WTC11 (cell line): ENCODE measurements around the gene OBP2B. TPM values are rescaled to one million over a fixed set of nuclear protein-coding genes. Genes with fewer than 3 reads are reported as not detected.

Experiments used
- ATAC-seq: fragments of 200-7000 bp; cut with Tn5 transposase; 2 replicates; pipeline ENCODE4 v1.10.0; 2021; ENCODE audit warnings: mild to moderate bottlenecking, moderate library complexity
- CTCF ChIA-PET: fragments of 300-600 bp; sonication (Branson Sonifier 250); formaldehyde crosslinking; loops from one replicate; lab custom pipeline; 2021; ENCODE audit warnings: antibody characterized with exemption; lab: Charles Lee
- POLR2A ChIA-PET: fragments of 350-600 bp; sonication (Branson Sonifier 250); formaldehyde crosslinking; loops from one replicate; lab custom pipeline; 2021; ENCODE audit warnings: antibody characterized with exemption; lab: Charles Lee
- DNase-seq: peaks from one replicate; pipeline ENCODE4 v3.0.0; 2021; ENCODE audit warnings: low spot score
- H3K27ac Mint-ChIP-seq: 2 replicates; pipeline ENCODE4 v1.8.0; 2021; ENCODE audit warnings: mixed read lengths
- H3K27me3 Mint-ChIP-seq: 2 replicates; pipeline ENCODE4 v1.8.0; 2021; ENCODE audit warnings: low read depth, mild to moderate bottlenecking, moderate library complexity, mixed read lengths
- H3K36me3 Mint-ChIP-seq: 2 replicates; pipeline ENCODE4 v1.8.0; 2021; ENCODE audit warnings: mixed read lengths
- H3K4me1 Mint-ChIP-seq: 2 replicates; pipeline ENCODE4 v1.8.0; 2022; ENCODE audit warnings: mixed read lengths
- H3K4me3 Mint-ChIP-seq: 2 replicates; pipeline ENCODE4 v1.8.0; 2021; ENCODE audit warnings: mild to moderate bottlenecking, moderate library complexity, mixed read lengths
- H3K9me3 Mint-ChIP-seq: 2 replicates; pipeline ENCODE4 v1.8.0; 2021; ENCODE audit warnings: mixed read lengths
- ATF2 ChIP-seq: sonication (generic); formaldehyde crosslinking; IDR thresholded peaks from 2 replicates; pipeline ENCODE4 v1.8.1; 2022; ENCODE audit warnings: low read depth, missing genetic modification reagents, borderline replicate concordance
- CBFB ChIP-seq: sonication (generic); formaldehyde crosslinking; IDR thresholded peaks from 2 replicates; pipeline ENCODE4 v1.8.1; 2022; ENCODE audit warnings: mild to moderate bottlenecking, low read depth, missing genetic modification reagents
- E2F5 ChIP-seq: sonication (generic); formaldehyde crosslinking; IDR thresholded peaks from 2 replicates; pipeline ENCODE4 v1.8.1; 2022; ENCODE audit warnings: mild to moderate bottlenecking, moderate library complexity, missing genetic modification reagents
- EMX1 ChIP-seq: fragments of 250-450 bp; sonication (Bioruptor Pico); IDR thresholded peaks from 2 replicates; pipeline ENCODE4 v1.8.0; 2021; ENCODE audit warnings: mild to moderate bottlenecking
- FOXJ3 ChIP-seq: sonication (generic); formaldehyde crosslinking; IDR thresholded peaks from 2 replicates; pipeline ENCODE4 v1.9.0; 2021; ENCODE audit warnings: missing genetic modification reagents, mild to moderate bottlenecking, borderline replicate concordance
- FOXP1 ChIP-seq: sonication (generic); formaldehyde crosslinking; IDR thresholded peaks from 2 replicates; pipeline ENCODE4 v1.8.0; 2022; ENCODE audit warnings: missing genetic modification reagents, mild to moderate bottlenecking, moderate library complexity, borderline replicate concordance
- FOXP4 ChIP-seq: sonication (generic); formaldehyde crosslinking; IDR thresholded peaks from 2 replicates; pipeline ENCODE4 v1.8.0; 2022; ENCODE audit warnings: mild to moderate bottlenecking, missing genetic modification reagents
- GABPB1 ChIP-seq: sonication (generic); formaldehyde crosslinking; IDR thresholded peaks from 2 replicates; pipeline ENCODE4 v1.8.1; 2023; ENCODE audit warnings: mild to moderate bottlenecking, missing genetic modification reagents
- HMGXB4 ChIP-seq: sonication (generic); formaldehyde crosslinking; IDR thresholded peaks from 2 replicates; pipeline ENCODE4 v1.8.1; 2023; ENCODE audit warnings: mild to moderate bottlenecking, moderate library complexity, missing genetic modification reagents
- IRF2 ChIP-seq: sonication (generic); formaldehyde crosslinking; IDR thresholded peaks from 2 replicates; pipeline ENCODE4 v1.8.0; 2022; ENCODE audit warnings: low read depth, missing genetic modification reagents, borderline replicate concordance
- JAZF1 ChIP-seq: fragments of 250-450 bp; sonication (Bioruptor Pico); IDR thresholded peaks from 2 replicates; pipeline ENCODE4 v1.9.0; 2021; ENCODE audit warnings: moderate library complexity, mild to moderate bottlenecking, inconsistent platforms
- MXD4 ChIP-seq: fragments of 250-450 bp; sonication (Bioruptor Pico); IDR thresholded peaks from 2 replicates; pipeline ENCODE4 v1.8.0; 2021; ENCODE audit warnings: mild to moderate bottlenecking, moderate library complexity, borderline replicate concordance
- PRDM15 ChIP-seq: sonication (generic); formaldehyde crosslinking; IDR thresholded peaks from 2 replicates; pipeline ENCODE4 v1.8.0; 2022; ENCODE audit warnings: missing genetic modification reagents
- RELA ChIP-seq: sonication (generic); formaldehyde crosslinking; IDR thresholded peaks from 2 replicates; pipeline ENCODE4 v1.8.1; 2022; ENCODE audit warnings: missing genetic modification reagents, mild to moderate bottlenecking, borderline replicate concordance
- STAT6 ChIP-seq: sonication (generic); formaldehyde crosslinking; conservative IDR thresholded peaks from 2 replicates; pipeline ENCODE4 v1.8.1; 2023; ENCODE audit warnings: mild to moderate bottlenecking, low read depth, missing genetic modification reagents, moderate library complexity
- ZBTB43 ChIP-seq: sonication (generic); formaldehyde crosslinking; IDR thresholded peaks from 2 replicates; pipeline ENCODE4 v1.8.1; 2023; ENCODE audit warnings: mild to moderate bottlenecking, missing genetic modification reagents
- ZMAT4 ChIP-seq: fragments of 250-450 bp; sonication (Bioruptor Pico); IDR thresholded peaks from 2 replicates; pipeline ENCODE4 v1.9.0; 2021; ENCODE audit warnings: mild to moderate bottlenecking
- ZNF138 ChIP-seq: sonication (generic); formaldehyde crosslinking; conservative IDR thresholded peaks from 2 replicates; pipeline ENCODE4 v1.8.1; 2022; ENCODE audit warnings: mild to moderate bottlenecking, moderate library complexity, missing genetic modification reagents
- ZNF232 ChIP-seq: sonication (generic); formaldehyde crosslinking; IDR thresholded peaks from 2 replicates; pipeline ENCODE4 v1.8.0; 2022; ENCODE audit warnings: mild to moderate bottlenecking, missing genetic modification reagents
- ZNF317 ChIP-seq: sonication (generic); formaldehyde crosslinking; IDR thresholded peaks from 2 replicates; pipeline ENCODE4 v1.8.1; 2023; ENCODE audit warnings: low read depth, mild to moderate bottlenecking, moderate library complexity, missing genetic modification reagents, borderline replicate concordance
- total RNA-seq: library from RNA; stranded (reverse); gene quantifications from 3 replicates; pipeline ENCODE4 v1.2.3, GENCODE V29; 2021

OBP2B gene
- total RNA-seq, 1 experiment from 2014 or later, result not detected

- TF ChIP-seq HMGXB4, result no peak
- TF ChIP-seq FOXJ3 (CRISPR knock-in tag), result no peak
- TF ChIP-seq IRF2, result no peak
- TF ChIP-seq ATF2, result no peak
- TF ChIP-seq EMX1, result no peak
- TF ChIP-seq FOXP4 (CRISPR knock-in tag), result no peak
- TF ChIP-seq JAZF1 (CRISPR knock-in tag), result no peak
- TF ChIP-seq, all 79 proteins: peak for 0
Measured at GRCh38 chr9:133202145-133202513, 6.9 kb downstream of the OBP2B start (continued).

GRCh38 chr9:133201424-133202144 lies 7.5 kb downstream of the OBP2B start:
- Mint-ChIP-seq H3K27ac (no peak overlapping the region), H3K27me3 (peaks cover 78% of the 10 kb centered on the region), H3K4me3 (no peak overlapping the region), H3K4me1 (no peaks in the 10 kb centered on the region; the same call in 1 of the 2 replicates), H3K9me3 (no peaks in the 10 kb centered on the region), H3K36me3 (no peaks in the 10 kb centered on the region)
- no peak for DNase-seq
- ChIA-PET POLR2A (no interaction called here), CTCF (interaction anchor here (1.9 to 2.5 kb wide), 3 partner anchors 13 to 37 kb away, joined by 9 to 16 read pairs (median 9); no protein-coding TSS in a partner anchor)
- ATAC-seq, result no peak
- TF ChIP-seq CBFB (CRISPR knock-in tag), result no peak
- TF ChIP-seq MXD4 (CRISPR knock-in tag), result no peak
- no peak for TF ChIP-seq E2F5 (CRISPR knock-in tag)
- no peak for TF ChIP-seq RELA (CRISPR knock-in tag)
- no peak for TF ChIP-seq GABPB1 (CRISPR knock-in tag)
- no peak for TF ChIP-seq ZNF232 (CRISPR knock-in tag)
- no peak for TF ChIP-seq ZBTB43
- TF ChIP-seq STAT6, result no peak
- TF ChIP-seq ZMAT4 (CRISPR knock-in tag), result no peak
- no peak for TF ChIP-seq ZNF138 (CRISPR knock-in tag)
- no peak for TF ChIP-seq FOXP1
- no peak for TF ChIP-seq PRDM15 (CRISPR knock-in tag)
- no peak for TF ChIP-seq ZNF317 (CRISPR knock-in tag)
- no peak for TF ChIP-seq IRF2
